Activated T-cell treated with anti-CD3 and anti-CD28 coated beads, Interleukin-2, amount 50 U/mL, for 24 hours (primary cell): ENCODE data around the gene DISC1.

Experiments
- DNase-seq: peaks from one replicate; pipeline ENCODE4 v3.0.0-alpha.2; 2020
- H3K27ac Mint-ChIP-seq: 2 replicates; pipeline ENCODE4 v1.8.0; 2020; ENCODE audit warnings: mild to moderate bottlenecking, mixed read lengths
- H3K27me3 Mint-ChIP-seq: 2 replicates; pipeline ENCODE4 v1.8.0; 2020; ENCODE audit warnings: mixed read lengths
- H3K36me3 Mint-ChIP-seq: 2 replicates; pipeline ENCODE4 v1.8.0; 2020; ENCODE audit warnings: low read depth, mixed read lengths
- H3K4me1 Mint-ChIP-seq: 2 replicates; pipeline ENCODE4 v1.8.0; 2020; ENCODE audit warnings: low read depth, mixed read lengths
- H3K4me3 Mint-ChIP-seq: 2 replicates; pipeline ENCODE4 v1.8.0; 2020; ENCODE audit warnings: mild to moderate bottlenecking, moderate library complexity, mixed read lengths
- H3K9me3 Mint-ChIP-seq: 2 replicates; pipeline ENCODE4 v1.8.0; 2020; ENCODE audit warnings: mixed read lengths

Gene DISC1

GRCh38 chr1:231808116-231808515 lies 181.5 kb downstream of the DISC1 start:
- no peak for DNase-seq
- H3K4me1 Mint-ChIP-seq, result no peaks in the 10 kb centered on the region
- H3K4me3 Mint-ChIP-seq, result no peak overlapping the region
- no peaks in the 10 kb centered on the region for H3K27me3 Mint-ChIP-seq
- H3K36me3 Mint-ChIP-seq, result peaks cover 12% of the 10 kb centered on the region
- no peak overlapping the region for H3K27ac Mint-ChIP-seq
- no peaks in the 10 kb centered on the region for H3K9me3 Mint-ChIP-seq

GRCh38 chr1:231808990-231809389 lies 182.4 kb downstream of the DISC1 start:
- no peak for DNase-seq
- no peaks in the 10 kb centered on the region for H3K27me3 Mint-ChIP-seq
- H3K4me1 Mint-ChIP-seq, result no peaks in the 10 kb centered on the region
- H3K9me3 Mint-ChIP-seq, result no peaks in the 10 kb centered on the region
- no peak overlapping the region for H3K27ac Mint-ChIP-seq
- peaks cover 14% of the 10 kb centered on the region for H3K36me3 Mint-ChIP-seq
- no peak overlapping the region for H3K4me3 Mint-ChIP-seq

GRCh38 chr1:231810415-231810814 lies 183.8 kb downstream of the DISC1 start:
- Mint-ChIP-seq H3K36me3 (peaks cover 12% of the 10 kb centered on the region), H3K4me1 (no peaks in the 10 kb centered on the region), H3K27ac (no peak overlapping the region), H3K4me3 (no peak overlapping the region), H3K27me3 (no peaks in the 10 kb centered on the region), H3K9me3 (no peaks in the 10 kb centered on the region)
- no peak for DNase-seq

- H3K4me3 Mint-ChIP-seq, result no peak overlapping the region
- no peak for DNase-seq
- no peaks in the 10 kb centered on the region for H3K27me3 Mint-ChIP-seq
- H3K4me1 Mint-ChIP-seq, result no peaks in the 10 kb centered on the region
- H3K36me3 Mint-ChIP-seq, result peaks cover 22% of the 10 kb centered on the region
- H3K27ac Mint-ChIP-seq, result no peak overlapping the region
- no peaks in the 10 kb centered on the region for H3K9me3 Mint-ChIP-seq
Measured at GRCh38 chr1:231814021-231814420, 187.4 kb downstream of the DISC1 start.

- peaks cover 24% of the 10 kb centered on the region for H3K36me3 Mint-ChIP-seq
- no peaks in the 10 kb centered on the region for H3K9me3 Mint-ChIP-seq
- H3K4me1 Mint-ChIP-seq, result no peaks in the 10 kb centered on the region
- H3K27me3 Mint-ChIP-seq, result no peaks in the 10 kb centered on the region
- no peak overlapping the region for H3K27ac Mint-ChIP-seq
- no peak overlapping the region for H3K4me3 Mint-ChIP-seq
- DNase-seq, result no peak
Measured at GRCh38 chr1:231814521-231814920, 187.9 kb downstream of the DISC1 start.

GRCh38 chr1:231817801-231818200 lies 191.2 kb downstream of the DISC1 start:
- H3K4me3 Mint-ChIP-seq, result no peak overlapping the region
- no peaks in the 10 kb centered on the region for H3K9me3 Mint-ChIP-seq
- no peaks in the 10 kb centered on the region for H3K27me3 Mint-ChIP-seq
- no peaks in the 10 kb centered on the region for H3K4me1 Mint-ChIP-seq
- DNase-seq, result no peak
- H3K27ac Mint-ChIP-seq, result no peak overlapping the region
- peaks cover 23% of the 10 kb centered on the region for H3K36me3 Mint-ChIP-seq

GRCh38 chr1:231818337-231818736 lies 191.7 kb downstream of the DISC1 start:
- H3K36me3 Mint-ChIP-seq, result peaks cover 25% of the 10 kb centered on the region
- no peaks in the 10 kb centered on the region for H3K27me3 Mint-ChIP-seq
- no peaks in the 10 kb centered on the region for H3K4me1 Mint-ChIP-seq
- no peak for DNase-seq
- H3K4me3 Mint-ChIP-seq, result no peak overlapping the region
- no peak overlapping the region for H3K27ac Mint-ChIP-seq
- no peaks in the 10 kb centered on the region for H3K9me3 Mint-ChIP-seq

GRCh38 chr1:231821281-231821680 lies 194.7 kb downstream of the DISC1 start:
- no peak for DNase-seq
- Mint-ChIP-seq H3K9me3 (no peaks in the 10 kb centered on the region), H3K4me1 (no peaks in the 10 kb centered on the region), H3K4me3 (no peak overlapping the region), H3K36me3 (peaks cover 25% of the 10 kb centered on the region), H3K27ac (no peak overlapping the region), H3K27me3 (no peaks in the 10 kb centered on the region)

GRCh38 chr1:231822041-231822440 lies 195.5 kb downstream of the DISC1 start:
- Mint-ChIP-seq H3K27me3 (no peaks in the 10 kb centered on the region), H3K9me3 (no peaks in the 10 kb centered on the region), H3K4me3 (no peak overlapping the region), H3K36me3 (peaks cover 26% of the 10 kb centered on the region), H3K4me1 (no peaks in the 10 kb centered on the region), H3K27ac (no peak overlapping the region)
- DNase-seq, result no peak

- Mint-ChIP-seq H3K36me3 (peaks cover 7% of the 10 kb centered on the region), H3K4me3 (no peak overlapping the region), H3K27ac (no peak overlapping the region), H3K9me3 (no peaks in the 10 kb centered on the region), H3K27me3 (no peaks in the 10 kb centered on the region), H3K4me1 (no peaks in the 10 kb centered on the region)
- no peak for DNase-seq
Measured at GRCh38 chr1:231826566-231826965, 200.0 kb downstream of the DISC1 start.

GRCh38 chr1:231827337-231828105 lies 200.9 kb downstream of the DISC1 start:
- H3K4me1 Mint-ChIP-seq, result no peaks in the 10 kb centered on the region
- no peak for DNase-seq
- no peak overlapping the region for H3K27ac Mint-ChIP-seq
- peaks cover 7% of the 10 kb centered on the region for H3K36me3 Mint-ChIP-seq
- no peaks in the 10 kb centered on the region for H3K27me3 Mint-ChIP-seq
- H3K4me3 Mint-ChIP-seq, result no peak overlapping the region
- H3K9me3 Mint-ChIP-seq, result no peaks in the 10 kb centered on the region

- H3K27me3 Mint-ChIP-seq, result no peaks in the 10 kb centered on the region
- DNase-seq, result no peak
- peaks cover 4% of the 10 kb centered on the region for H3K36me3 Mint-ChIP-seq
- no peaks in the 10 kb centered on the region for H3K4me1 Mint-ChIP-seq
- H3K9me3 Mint-ChIP-seq, result no peaks in the 10 kb centered on the region
- no peak overlapping the region for H3K27ac Mint-ChIP-seq
- no peak overlapping the region for H3K4me3 Mint-ChIP-seq
Measured at GRCh38 chr1:231828182-231828920, 201.8 kb downstream of the DISC1 start.

GRCh38 chr1:231829332-231829731 lies 202.7 kb downstream of the DISC1 start:
- Mint-ChIP-seq H3K4me1 (no peaks in the 10 kb centered on the region), H3K36me3 (peaks cover 4% of the 10 kb centered on the region), H3K27me3 (no peaks in the 10 kb centered on the region), H3K9me3 (no peaks in the 10 kb centered on the region), H3K4me3 (no peak overlapping the region), H3K27ac (no peak overlapping the region)
- no peak for DNase-seq

- H3K36me3 Mint-ChIP-seq, result no peaks in the 10 kb centered on the region
- no peaks in the 10 kb centered on the region for H3K9me3 Mint-ChIP-seq
Measured at GRCh38 chr1:231836227-231836893, 209.8 kb downstream of the DISC1 start.

GRCh38 chr1:231838521-231838920 lies 211.9 kb downstream of the DISC1 start:
- DNase-seq, result no peak
- H3K9me3 Mint-ChIP-seq, result no peaks in the 10 kb centered on the region
- no peak overlapping the region for H3K4me3 Mint-ChIP-seq

More at GRCh38 chr1:231836227-231836893, 209.8 kb downstream of the DISC1 start:
- no peaks in the 10 kb centered on the region for H3K4me1 Mint-ChIP-seq
- H3K4me3 Mint-ChIP-seq, result no peak overlapping the region
- H3K27me3 Mint-ChIP-seq, result no peaks in the 10 kb centered on the region
- no peak for DNase-seq
- no peak overlapping the region for H3K27ac Mint-ChIP-seq

More at GRCh38 chr1:231838521-231838920, 211.9 kb downstream of the DISC1 start:
- no peaks in the 10 kb centered on the region for H3K36me3 Mint-ChIP-seq
- no peaks in the 10 kb centered on the region for H3K27me3 Mint-ChIP-seq
- peaks cover 2% of the 10 kb centered on the region for H3K4me1 Mint-ChIP-seq
- H3K27ac Mint-ChIP-seq, result no peak overlapping the region
